BLaER1 treated with 17β-estradiol and CSF1 and Interleukin-3, amounts not matched to agents 10 nM and 100 nM (cell line): ENCODE measurements around the gene CPSF3.
A peak's percentile ranks its signal among the peaks of the same experiment; 100 is the strongest.
"Not testable (repeated sequence)": the region's sequence is repeated elsewhere in the genome, so short reads cannot be mapped to it uniquely, and the experiment has no call there.

ENCODE experiments used
- H3K27ac ChIP-seq, 11 experiments: shearing (Covaris generic); formaldehyde crosslinking; 2 replicates each; pipeline ENCODE4 v1.8.1; 2022
- H3K27me3 ChIP-seq, 11 experiments: shearing (Covaris generic); formaldehyde crosslinking; 2 replicates each; pipeline ENCODE4 v1.8.1; 2022
- H3K36me3 ChIP-seq, 11 experiments: shearing (Covaris generic); formaldehyde crosslinking; 2 replicates each; pipeline ENCODE4 v1.8.1; 2022
- H3K4me1 ChIP-seq, 10 experiments: shearing (Covaris generic); formaldehyde crosslinking; 2 replicates each; pipeline ENCODE4 v1.8.1; 2022
- H3K4me2 ChIP-seq, 11 experiments: shearing (Covaris generic); formaldehyde crosslinking; 2 replicates each; pipeline ENCODE4 v1.8.1; 2022
- H3K4me3 ChIP-seq, 10 experiments: shearing (Covaris generic); formaldehyde crosslinking; 2 replicates each; pipeline ENCODE4 v1.8.1; 2022
- H3K9ac ChIP-seq, 11 experiments: shearing (Covaris generic); formaldehyde crosslinking; 2 replicates each; pipeline ENCODE4 v1.8.1; 2022
- H3K9me3 ChIP-seq, 11 experiments: shearing (Covaris generic); formaldehyde crosslinking; replicated peaks in 1 of 11; 2 replicates each; pipeline ENCODE4 v1.8.1; 2022
- H4K20me1 ChIP-seq, 11 experiments: shearing (Covaris generic); formaldehyde crosslinking; 2 replicates each; pipeline ENCODE4 v1.8.1; 2022
- Cebpa-rat ChIP-seq, 11 experiments: shearing (Covaris generic); IDR thresholded peaks; 2 replicates each; pipeline ENCODE4 v1.8.1; 2022

The CPSF3 gene

GRCh38 chr2:9488583-9489547 is 65.4 kb downstream of the CPSF3 start:
- Histone ChIP-seq H3K4me2 (no peak overlapping the region), H3K9me3 (no peaks in the 10 kb centered on the region), H3K27me3 (no peaks in the 10 kb centered on the region; a peak in 1 of 22 replicates), H3K4me3 (no peak overlapping the region), H4K20me1 (peaks cover 6 to 100% (median 91%) of the 10 kb centered on the region in 11 experiments; a peak in 21 of 22 replicates), H3K27ac (no peak overlapping the region), H3K4me1 (no peaks in the 10 kb centered on the region), H3K36me3 (peaks cover 100% of the 10 kb centered on the region in 11 experiments), H3K9ac (no peak overlapping the region)
- TF ChIP-seq Cebpa-rat (IDR thresholded peaks at IDR 0.05): no peak

- Histone ChIP-seq H4K20me1 (peaks cover 6 to 100% (median 93%) of the 10 kb centered on the region in 11 experiments; a peak in 21 of 22 replicates), H3K36me3 (peaks cover 99 to 100% (median 100%) of the 10 kb centered on the region in 11 experiments)
Observed at GRCh38 chr2:9490789-9491188, 67.3 kb downstream of the CPSF3 start.

GRCh38 chr2:9492927-9493326 is 69.5 kb downstream of the CPSF3 start:
- H4K20me1 ChIP-seq: peaks cover 6 to 100% (median 92%) of the 10 kb centered on the region in 11 experiments; a peak in 21 of 22 replicates
- TF ChIP-seq Cebpa-rat (IDR thresholded peaks at IDR 0.05): no peak
- no peak overlapping the region for H3K4me3 ChIP-seq
- H3K36me3 ChIP-seq: peaks cover 99 to 100% (median 100%) of the 10 kb centered on the region in 11 experiments
- no peaks in the 10 kb centered on the region for H3K4me1 ChIP-seq
- no peak overlapping the region for H3K4me2 ChIP-seq
- H3K27ac ChIP-seq: no peak overlapping the region
- H3K27me3 ChIP-seq: no peaks in the 10 kb centered on the region; a peak in 1 of 22 replicates
- H3K9me3 ChIP-seq: no peaks in the 10 kb centered on the region
- no peak overlapping the region for H3K9ac ChIP-seq

More at GRCh38 chr2:9490789-9491188, 67.3 kb downstream of the CPSF3 start:
- H3K27ac ChIP-seq: no peak overlapping the region
- H3K4me1 ChIP-seq: no peaks in the 10 kb centered on the region
- TF ChIP-seq Cebpa-rat (IDR thresholded peaks at IDR 0.05): no peak
- H3K4me2 ChIP-seq: no peak overlapping the region
- H3K9ac ChIP-seq: no peak overlapping the region
- H3K4me3 ChIP-seq: no peak overlapping the region
- H3K27me3 ChIP-seq: no peaks in the 10 kb centered on the region; a peak in 1 of 22 replicates
- H3K9me3 ChIP-seq: no peaks in the 10 kb centered on the region

DNA sequence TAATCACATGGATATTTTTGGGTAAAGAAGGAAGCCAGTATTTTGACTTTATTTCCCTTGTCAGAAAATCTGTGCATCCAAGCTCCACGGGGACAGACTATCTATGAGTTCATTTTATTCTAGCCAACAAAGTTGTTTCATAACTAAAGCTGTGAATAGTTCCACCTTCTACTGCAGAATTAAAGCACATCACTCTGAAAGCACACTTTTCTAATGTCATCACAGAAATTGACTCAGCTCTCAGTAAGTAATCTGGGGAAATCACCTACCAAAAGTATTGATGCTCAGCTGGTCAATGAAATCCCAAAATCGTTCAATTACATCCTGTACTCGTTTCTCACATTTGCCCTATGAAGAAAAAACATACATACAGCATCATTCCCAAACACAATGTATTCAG is 70.0 kb downstream of the CPSF3 start:
- Histone ChIP-seq H3K4me2 (no peak overlapping the region), H4K20me1 (peaks cover 6 to 100% (median 92%) of the 10 kb centered on the region in 11 experiments; a peak in 21 of 22 replicates), H3K27ac (no peak overlapping the region), H3K4me1 (no peaks in the 10 kb centered on the region), H3K4me3 (no peak overlapping the region), H3K9ac (no peak overlapping the region), H3K36me3 (peaks cover 99 to 100% (median 100%) of the 10 kb centered on the region in 11 experiments), H3K27me3 (no peaks in the 10 kb centered on the region; a peak in 1 of 22 replicates), H3K9me3 (no peaks in the 10 kb centered on the region)
- TF ChIP-seq Cebpa-rat (IDR thresholded peaks at IDR 0.05): no peak

- no peak overlapping the region for H3K4me2 ChIP-seq
- H3K27ac ChIP-seq: no peak overlapping the region
- no peak for TF ChIP-seq Cebpa-rat (IDR thresholded peaks at IDR 0.05)
- H3K4me3 ChIP-seq: no peak overlapping the region
- H3K9ac ChIP-seq: no peak overlapping the region
- H3K9me3 ChIP-seq: no peaks in the 10 kb centered on the region
- no peaks in the 10 kb centered on the region for H3K4me1 ChIP-seq
- H3K36me3 ChIP-seq: peaks cover 99 to 100% (median 100%) of the 10 kb centered on the region in 11 experiments
- H3K27me3 ChIP-seq: no peaks in the 10 kb centered on the region
- peaks cover 6 to 100% (median 90%) of the 10 kb centered on the region in 11 experiments; a peak in 21 of 22 replicates for H4K20me1 ChIP-seq
Observed at GRCh38 chr2:9494081-9494480, 70.6 kb downstream of the CPSF3 start.

GRCh38 chr2:9497017-9497416 is 73.6 kb downstream of the CPSF3 start:
- H3K27ac ChIP-seq: no peak overlapping the region
- no peaks in the 10 kb centered on the region for H3K4me1 ChIP-seq
- no peak overlapping the region for H3K4me2 ChIP-seq
- no peaks in the 10 kb centered on the region for H3K9me3 ChIP-seq
- TF ChIP-seq Cebpa-rat (IDR thresholded peaks at IDR 0.05): no peak
- no peaks in the 10 kb centered on the region for H3K27me3 ChIP-seq
- peaks cover 0 to 100% (median 92%) of the 10 kb centered on the region in 11 experiments; a peak in 19 of 22 replicates for H4K20me1 ChIP-seq
- H3K4me3 ChIP-seq: no peak overlapping the region
- peaks cover 98 to 100% (median 100%) of the 10 kb centered on the region in 11 experiments for H3K36me3 ChIP-seq
- H3K9ac ChIP-seq: no peak overlapping the region

DNA sequence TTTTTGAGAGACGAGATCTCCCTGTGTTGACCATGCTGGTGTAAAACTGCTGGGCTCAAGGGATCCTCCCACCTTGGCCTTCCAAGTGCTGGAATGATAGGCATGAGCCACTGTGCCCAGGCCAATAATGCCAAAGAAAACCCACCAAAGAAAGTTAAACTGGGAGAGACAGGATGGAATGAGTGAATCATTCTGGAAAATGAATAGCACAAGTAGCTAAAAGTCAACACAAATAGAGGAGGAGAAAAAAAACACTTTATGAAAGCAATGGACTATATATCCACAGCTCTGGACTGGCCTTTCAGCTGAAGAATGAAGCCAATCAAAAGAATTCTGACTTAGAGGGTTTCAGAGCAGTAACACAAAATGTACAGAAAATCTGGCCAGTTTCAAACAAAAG is 74.8 kb downstream of the CPSF3 start:
- H3K4me1 ChIP-seq: no peaks in the 10 kb centered on the region
- no peak for TF ChIP-seq Cebpa-rat (IDR thresholded peaks at IDR 0.05)
- no peak overlapping the region for H3K4me2 ChIP-seq
- H3K9ac ChIP-seq: no peak overlapping the region
- H3K27me3 ChIP-seq: no peaks in the 10 kb centered on the region
- H3K4me3 ChIP-seq: no peak overlapping the region
- no peak overlapping the region for H3K27ac ChIP-seq
- H3K9me3 ChIP-seq: no peaks in the 10 kb centered on the region
- peaks cover 98 to 100% (median 100%) of the 10 kb centered on the region in 11 experiments for H3K36me3 ChIP-seq
- H4K20me1 ChIP-seq: peaks cover 0 to 100% (median 92%) of the 10 kb centered on the region in 11 experiments; a peak in 18 of 22 replicates

DNA sequence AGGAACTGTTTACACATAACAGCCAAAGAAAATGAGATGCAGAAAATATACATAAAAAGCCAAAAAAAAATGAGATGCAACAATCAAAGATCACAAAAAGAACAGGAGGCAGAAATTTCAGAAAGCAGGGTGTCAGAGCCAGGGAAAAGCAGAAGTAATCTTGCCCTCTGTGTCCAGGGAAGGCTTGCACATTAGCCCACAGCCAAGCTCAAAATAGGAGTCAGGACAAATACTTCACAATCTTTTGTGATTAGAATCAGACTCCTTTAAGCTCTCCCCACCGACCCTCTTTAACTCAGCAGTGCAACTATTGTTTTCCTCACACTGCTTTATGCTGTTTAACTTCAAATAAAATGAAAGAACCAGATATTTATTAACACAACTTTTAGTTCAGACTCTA is 85.5 kb downstream of the CPSF3 start:
- TF ChIP-seq Cebpa-rat (IDR thresholded peaks at IDR 0.05): no peak
- Histone ChIP-seq H3K27ac (peak overlapping the region in 1 of 11 experiments; percentile 25; a peak in 2 of 22 replicates), H3K4me1 (peaks cover 0 to 32% (median 0%) of the 10 kb centered on the region in 10 experiments; a peak in 8 of 20 replicates), H3K9me3 (no peaks in the 10 kb centered on the region), H3K4me3 (no peak overlapping the region), H3K4me2 (0 out of 22 replicates have a peak overlapping the region, but pooled peaks of 2 of the 11 experiments have one; percentile 0 to 7), H4K20me1 (peaks cover 0 to 99% (median 79%) of the 10 kb centered on the region in 11 experiments; a peak in 19 of 22 replicates), H3K9ac (peak overlapping the region in 3 of 11 experiments; percentile 2 to 20 (median 19); a peak in 2 of 22 replicates), H3K36me3 (peaks cover 91 to 100% (median 99%) of the 10 kb centered on the region in 11 experiments), H3K27me3 (no peaks in the 10 kb centered on the region)

DNA sequence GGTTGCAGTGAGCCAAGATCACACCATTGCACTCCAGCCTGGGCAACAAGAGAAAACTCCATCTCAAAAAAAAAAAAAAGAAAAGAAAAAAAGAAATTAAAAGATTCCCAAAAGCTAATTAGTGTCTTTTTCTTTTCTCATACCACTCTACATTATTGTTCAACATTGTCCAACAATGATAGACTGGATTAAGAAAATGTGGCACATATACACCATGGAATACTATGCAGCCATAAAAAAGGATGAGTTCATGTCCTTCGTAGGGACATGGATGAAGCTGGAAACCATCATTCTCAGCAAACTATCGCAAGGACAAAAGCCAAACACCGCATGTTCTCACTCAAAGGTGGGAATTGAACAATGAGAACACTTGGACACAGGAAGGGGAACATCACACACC is 90.5 kb downstream of the CPSF3 start:
- Histone ChIP-seq H3K4me1 (peaks cover 0 to 13% (median 0%) of the 10 kb centered on the region in 10 experiments; a peak in 8 of 20 replicates), H3K36me3 (peaks cover 90 to 97% (median 95%) of the 10 kb centered on the region in 11 experiments), H4K20me1 (peaks cover 0 to 84% (median 52%) of the 10 kb centered on the region in 11 experiments; a peak in 18 of 22 replicates)
- H3K27me3 ChIP-seq, H3K4me3 ChIP-seq, H3K9ac ChIP-seq, H3K27ac ChIP-seq, H3K9me3 ChIP-seq, H3K4me2 ChIP-seq: not testable (repeated sequence)
